Left ventricle myocardium inferior (tissue), 1 donor: ENCODE results near the gene NCAN. TPM values are rescaled to one million over a fixed set of nuclear protein-coding genes. Genes with fewer than 3 reads are reported as not detected.

Experiments
- DNase-seq: peaks from one replicate; pipeline ENCODE4 v3.0.0-alpha.2; 2020
- H3K27ac ChIP-seq: fragments of 200-600 bp; replicated peaks from 2 replicates; pipeline ENCODE4 v1.8.0; 2021
- H3K27me3 ChIP-seq: fragments of 200-600 bp; 2 replicates; pipeline ENCODE4 v1.8.0; 2021; ENCODE audit warnings: low read depth
- H3K36me3 ChIP-seq: fragments of 200-600 bp; 2 replicates; pipeline ENCODE4 v1.8.0; 2021
- H3K4me1 ChIP-seq: fragments of 200-600 bp; 2 replicates; pipeline ENCODE4 v1.8.0; 2021
- H3K4me3 ChIP-seq: fragments of 200-600 bp; 2 replicates; pipeline ENCODE4 v1.8.0; 2021; ENCODE audit warnings: mild to moderate bottlenecking, moderate library complexity
- H3K9me3 ChIP-seq: fragments of 200-600 bp; replicated peaks from 2 replicates; pipeline ENCODE4 v1.8.0; 2021
- intact Hi-C: fragments of 100-400 bp; cut with micrococcal nuclease; formaldehyde crosslinking; loops from one replicate; pipeline ENCODE4 v1.11.0; 2022
- total RNA-seq: library from RNA; stranded (reverse); fragmentation: NEBNext Ultra II Directional; extraction: Animal tissue kit (Norgen Biotek cat#: 25700); gene quantifications from one replicate; pipeline ENCODE4 v1.2.1, GENCODE V29; 2021
- TF ChIP-seq, protein P1 (sequence below): fragments of 200-600 bp; IDR thresholded peaks from 2 replicates; pipeline ENCODE4 v1.8.0; 2021; ENCODE audit warnings: antibody characterized with exemption, mild to moderate bottlenecking, borderline replicate concordance
- donor health status: DM: no; HTN: yes; CAD: no; lungs with severe emphysema.

Gene NCAN
- total RNA-seq, 1 donor from 2014 or later: not detected

- no peaks in the 10 kb centered on the region for H3K27me3 ChIP-seq
- no peaks in the 10 kb centered on the region for H3K4me1 ChIP-seq
- H3K27ac ChIP-seq: no peak overlapping the region
- DNase-seq: no peak
- no peak overlapping the region for H3K4me3 ChIP-seq
- intact Hi-C loops: no loop called here
- TF ChIP-seq, protein P1, sequence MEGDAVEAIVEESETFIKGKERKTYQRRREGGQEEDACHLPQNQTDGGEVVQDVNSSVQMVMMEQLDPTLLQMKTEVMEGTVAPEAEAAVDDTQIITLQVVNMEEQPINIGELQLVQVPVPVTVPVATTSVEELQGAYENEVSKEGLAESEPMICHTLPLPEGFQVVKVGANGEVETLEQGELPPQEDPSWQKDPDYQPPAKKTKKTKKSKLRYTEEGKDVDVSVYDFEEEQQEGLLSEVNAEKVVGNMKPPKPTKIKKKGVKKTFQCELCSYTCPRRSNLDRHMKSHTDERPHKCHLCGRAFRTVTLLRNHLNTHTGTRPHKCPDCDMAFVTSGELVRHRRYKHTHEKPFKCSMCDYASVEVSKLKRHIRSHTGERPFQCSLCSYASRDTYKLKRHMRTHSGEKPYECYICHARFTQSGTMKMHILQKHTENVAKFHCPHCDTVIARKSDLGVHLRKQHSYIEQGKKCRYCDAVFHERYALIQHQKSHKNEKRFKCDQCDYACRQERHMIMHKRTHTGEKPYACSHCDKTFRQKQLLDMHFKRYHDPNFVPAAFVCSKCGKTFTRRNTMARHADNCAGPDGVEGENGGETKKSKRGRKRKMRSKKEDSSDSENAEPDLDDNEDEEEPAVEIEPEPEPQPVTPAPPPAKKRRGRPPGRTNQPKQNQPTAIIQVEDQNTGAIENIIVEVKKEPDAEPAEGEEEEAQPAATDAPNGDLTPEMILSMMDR: no peak
- peaks cover 5% of the 10 kb centered on the region for H3K9me3 ChIP-seq
- H3K36me3 ChIP-seq: peaks cover 53% of the 10 kb centered on the region
These were observed 32.0 kb upstream of the NCAN start for GRCh38 chr19:19179548-19180441.

GRCh38 chr19:19181488-19181998, 30.2 kb upstream of the NCAN start:
- H3K27ac ChIP-seq: no peak overlapping the region
- H3K36me3 ChIP-seq: peaks cover 54% of the 10 kb centered on the region
- H3K27me3 ChIP-seq: no peaks in the 10 kb centered on the region
- H3K4me1 ChIP-seq: no peaks in the 10 kb centered on the region
- H3K9me3 ChIP-seq: peaks cover 5% of the 10 kb centered on the region
- DNase-seq: no peak
- TF ChIP-seq, protein P1: no peak
- intact Hi-C loops: no loop called here
- H3K4me3 ChIP-seq: no peak overlapping the region

DNA sequence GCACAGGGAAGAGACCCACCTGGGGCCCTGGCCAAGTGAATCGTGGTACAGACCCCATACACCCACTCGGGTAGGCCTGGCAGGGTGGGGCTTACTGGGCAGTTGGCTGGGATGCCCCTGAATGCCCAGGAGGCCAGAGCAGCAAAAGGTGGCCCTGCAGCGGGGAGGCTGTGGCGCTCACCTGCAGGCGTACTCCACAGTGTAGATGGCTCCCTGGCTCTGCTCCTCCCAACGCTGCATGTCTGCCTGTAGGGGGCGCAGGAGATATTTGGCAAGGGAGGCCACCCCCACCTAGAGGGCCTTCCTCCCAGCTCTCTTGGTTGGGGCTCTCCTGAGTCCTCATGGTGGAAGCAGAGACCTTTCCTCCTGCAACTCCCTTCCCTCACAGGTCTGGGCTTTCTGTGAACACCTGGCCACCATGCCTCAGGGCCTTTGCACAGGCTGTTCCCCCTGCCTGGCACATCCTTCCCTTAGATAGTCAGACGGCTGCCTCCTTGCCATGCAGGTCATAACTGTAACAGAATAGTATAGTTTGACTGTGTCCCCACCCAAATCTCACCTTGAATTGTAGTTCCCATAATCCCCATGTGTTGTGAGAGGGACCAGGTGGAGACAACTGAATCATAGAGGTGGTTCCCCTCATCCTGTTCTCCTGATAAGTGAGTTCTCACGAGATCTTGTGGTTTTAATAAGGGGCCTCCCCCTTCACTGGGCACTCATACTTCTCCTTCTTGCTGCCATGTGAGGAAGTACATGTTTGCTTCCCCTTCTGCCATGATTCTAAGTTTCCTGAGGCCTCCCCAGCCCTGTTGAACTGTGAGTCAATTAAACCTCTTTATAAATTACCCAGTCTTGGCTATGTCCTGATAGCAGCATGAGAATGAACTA, 25.7 kb upstream of the NCAN start:
- Histone ChIP-seq H3K27me3 (no peaks in the 10 kb centered on the region), H3K36me3 (peaks cover 27% of the 10 kb centered on the region), H3K4me3 (no peak overlapping the region), H3K9me3 (no peaks in the 10 kb centered on the region), H3K27ac (no peak overlapping the region), H3K4me1 (peaks cover 26% of the 10 kb centered on the region)
- intact Hi-C loops: no loop called here
- no peak for DNase-seq
- TF ChIP-seq, protein P1: peak; percentile 63

DNA sequence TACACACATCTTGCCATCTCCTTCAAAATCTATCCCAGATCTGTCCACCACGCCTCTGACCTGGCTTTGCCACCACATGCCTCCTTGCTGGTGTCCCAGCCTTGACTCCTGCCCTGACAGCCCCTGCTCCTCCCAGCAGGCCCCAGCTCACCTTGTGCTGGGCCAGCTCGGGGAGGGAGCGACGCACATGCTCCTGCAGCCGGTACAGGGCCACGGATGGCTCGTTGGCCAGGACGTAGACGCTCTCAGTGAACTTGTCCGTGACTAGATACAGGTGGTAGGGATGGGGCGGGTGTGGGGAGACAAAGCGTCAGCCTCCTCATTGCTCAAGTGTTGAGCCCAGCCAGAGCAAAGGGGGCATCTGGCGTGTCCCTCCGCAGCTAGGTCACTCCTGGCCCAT, 25.0 kb upstream of the NCAN start:
- TF ChIP-seq, protein P1: no peak
- Histone ChIP-seq H3K36me3 (peaks cover 21% of the 10 kb centered on the region), H3K4me1 (peaks cover 32% of the 10 kb centered on the region), H3K27ac (no peak overlapping the region), H3K9me3 (no peaks in the 10 kb centered on the region), H3K27me3 (no peaks in the 10 kb centered on the region), H3K4me3 (no peak overlapping the region)
- intact Hi-C loops: no loop called here
- DNase-seq: no peak

DNA sequence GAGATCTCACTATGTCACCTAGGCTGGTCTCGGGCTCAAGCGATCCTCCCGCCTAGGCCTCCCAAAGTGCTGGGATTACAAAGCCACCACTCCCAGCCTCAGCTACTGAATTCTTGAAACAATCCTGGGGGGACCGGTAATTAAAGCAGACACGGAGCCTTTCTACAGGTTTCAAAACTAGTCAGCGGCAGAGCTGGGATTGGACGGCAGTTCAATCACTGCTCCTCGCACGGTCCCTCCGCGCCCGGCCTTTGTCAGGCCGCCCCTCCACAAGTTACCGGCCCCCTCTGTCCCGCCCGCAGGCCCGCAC, 20.0 kb upstream of the NCAN start:
- Histone ChIP-seq H3K27ac (peak overlapping the region; percentile 100), H3K4me1 (peaks cover 61% of the 10 kb centered on the region), H3K27me3 (no peaks in the 10 kb centered on the region), H3K9me3 (no peaks in the 10 kb centered on the region), H3K36me3 (peaks cover 11% of the 10 kb centered on the region), H3K4me3 (peak overlapping the region; percentile 86)
- no peak for DNase-seq
- intact Hi-C loops: no loop called here
- TF ChIP-seq, protein P1: no peak
